Esophagus squamous epithelium (tissue), 4 donors: ENCODE measurements around the gene ANK3.

Experiments
- POLR2A ChIP-seq, 4 donors: fragments of 450-650 bp; IDR thresholded peaks; one replicate each; pipeline ENCODE4 v1.6.1; 2017; ENCODE audit warnings: antibody characterized with exemption in 4 of 4, mild to moderate bottlenecking in 4 of 4, moderate library complexity in 3 of 4
- TF ChIP-seq, protein P1 (sequence below), 6 experiments: fragments of 450-650 bp in 4 of 6; fragments of 200-600 bp in 2 of 6; sonication (generic) in 2 of 6; IDR thresholded peaks; one replicate each; pipeline ENCODE4 v1.5.1; 2016 to 2019; ENCODE audit warnings: antibody characterized with exemption in 6 of 6, mild to moderate bottlenecking in 4 of 6, moderate library complexity in 4 of 6

DNA sequence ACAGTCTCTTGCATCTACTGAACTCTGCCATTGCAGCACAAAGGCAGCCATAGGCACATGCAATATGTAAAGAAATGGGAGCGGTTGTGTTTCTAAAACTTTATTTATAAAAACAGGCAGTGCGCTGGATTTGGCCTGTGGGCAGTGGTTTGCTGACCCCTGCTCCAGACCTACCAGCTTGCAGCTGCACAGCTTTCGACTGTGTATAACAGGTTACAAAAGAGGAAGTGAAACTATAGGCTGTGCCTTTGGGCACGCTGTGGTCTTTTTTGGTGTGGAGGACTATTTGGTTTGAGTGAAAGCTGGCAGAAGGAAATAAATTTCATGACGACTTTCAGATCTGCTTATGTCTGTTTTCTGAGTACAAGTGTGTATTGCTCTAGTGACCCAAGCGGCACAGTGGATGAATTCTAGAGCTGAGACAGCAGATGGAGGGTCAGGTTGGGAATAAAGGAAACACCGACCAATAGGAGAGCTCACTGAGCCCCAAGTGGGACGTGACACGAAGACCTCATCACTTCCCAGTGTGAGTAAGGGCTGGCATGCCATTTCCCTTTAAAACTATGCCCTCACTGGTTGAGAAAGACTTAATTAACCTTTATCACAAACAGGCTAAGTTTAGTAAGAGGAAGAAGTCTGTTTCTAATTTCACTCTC is 152.7 kb downstream of the ANK3 start:
- TF ChIP-seq, protein P1, sequence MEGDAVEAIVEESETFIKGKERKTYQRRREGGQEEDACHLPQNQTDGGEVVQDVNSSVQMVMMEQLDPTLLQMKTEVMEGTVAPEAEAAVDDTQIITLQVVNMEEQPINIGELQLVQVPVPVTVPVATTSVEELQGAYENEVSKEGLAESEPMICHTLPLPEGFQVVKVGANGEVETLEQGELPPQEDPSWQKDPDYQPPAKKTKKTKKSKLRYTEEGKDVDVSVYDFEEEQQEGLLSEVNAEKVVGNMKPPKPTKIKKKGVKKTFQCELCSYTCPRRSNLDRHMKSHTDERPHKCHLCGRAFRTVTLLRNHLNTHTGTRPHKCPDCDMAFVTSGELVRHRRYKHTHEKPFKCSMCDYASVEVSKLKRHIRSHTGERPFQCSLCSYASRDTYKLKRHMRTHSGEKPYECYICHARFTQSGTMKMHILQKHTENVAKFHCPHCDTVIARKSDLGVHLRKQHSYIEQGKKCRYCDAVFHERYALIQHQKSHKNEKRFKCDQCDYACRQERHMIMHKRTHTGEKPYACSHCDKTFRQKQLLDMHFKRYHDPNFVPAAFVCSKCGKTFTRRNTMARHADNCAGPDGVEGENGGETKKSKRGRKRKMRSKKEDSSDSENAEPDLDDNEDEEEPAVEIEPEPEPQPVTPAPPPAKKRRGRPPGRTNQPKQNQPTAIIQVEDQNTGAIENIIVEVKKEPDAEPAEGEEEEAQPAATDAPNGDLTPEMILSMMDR (IDR thresholded peaks at IDR 0.05): no peak
- TF ChIP-seq POLR2A (IDR thresholded peaks at IDR 0.05): no peak
